HG03280 (cell line): ENCODE results near the gene NDP.
"Not testable (repeated sequence)": the region's sequence is repeated elsewhere in the genome, so short reads cannot be mapped to it uniquely, and the experiment has no call there.

ENCODE experiments used
- ATAC-seq: cut with Tn5 transposase; IDR thresholded peaks from one replicate; pipeline ENCODE4 v1.9.1; 2021; ENCODE audit warnings: mild to moderate bottlenecking, moderate library complexity; ENCODE audit not compliant: unreplicated experiment

The NDP gene

DNA sequence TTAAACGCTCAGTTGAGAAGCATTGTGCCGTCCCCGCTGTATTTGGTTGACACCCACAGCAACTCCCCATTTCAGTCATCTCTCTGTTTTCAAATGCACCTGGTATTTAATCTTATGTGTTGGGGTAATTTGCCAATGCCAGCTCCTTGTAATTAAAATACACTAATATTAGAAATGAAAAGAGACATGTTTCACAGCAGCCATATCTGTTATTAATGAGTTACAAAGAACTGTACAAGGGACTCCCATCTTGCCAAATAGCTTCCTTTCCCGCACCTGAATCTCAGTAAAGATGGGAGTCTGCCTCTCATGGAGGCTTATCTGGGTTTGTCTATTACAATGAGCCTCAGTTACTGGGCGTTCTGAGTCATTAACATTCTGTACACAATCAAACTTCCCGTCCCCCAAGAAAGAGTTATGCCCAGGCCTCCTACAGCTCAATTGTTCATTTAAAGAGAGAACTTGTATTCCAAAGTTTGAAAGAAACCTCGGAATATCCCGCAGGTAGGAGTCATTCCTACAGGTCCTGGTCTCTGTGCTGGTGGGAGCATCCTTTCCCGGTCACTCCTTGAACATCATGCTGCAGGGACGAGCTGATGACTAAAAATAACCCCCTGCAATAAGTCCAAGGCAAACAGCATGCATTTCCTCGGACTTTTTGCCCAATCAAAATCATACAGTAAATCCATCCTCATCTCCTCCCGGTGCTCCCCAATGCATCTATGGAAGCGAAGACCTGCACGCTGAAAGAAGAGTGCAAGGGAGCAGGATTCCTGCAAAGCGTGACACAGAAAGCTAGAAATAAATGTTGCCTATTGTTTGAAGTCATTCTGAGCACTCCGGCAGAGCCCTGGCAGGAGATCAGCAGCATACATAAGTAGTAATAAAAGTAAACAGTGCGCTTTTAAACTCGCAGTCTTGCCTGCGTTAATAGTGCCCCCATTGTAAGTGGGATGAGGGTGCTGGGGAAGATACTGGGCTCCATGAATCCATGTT, 926 bp downstream of the NDP start:
- no peak for ATAC-seq

DNA sequence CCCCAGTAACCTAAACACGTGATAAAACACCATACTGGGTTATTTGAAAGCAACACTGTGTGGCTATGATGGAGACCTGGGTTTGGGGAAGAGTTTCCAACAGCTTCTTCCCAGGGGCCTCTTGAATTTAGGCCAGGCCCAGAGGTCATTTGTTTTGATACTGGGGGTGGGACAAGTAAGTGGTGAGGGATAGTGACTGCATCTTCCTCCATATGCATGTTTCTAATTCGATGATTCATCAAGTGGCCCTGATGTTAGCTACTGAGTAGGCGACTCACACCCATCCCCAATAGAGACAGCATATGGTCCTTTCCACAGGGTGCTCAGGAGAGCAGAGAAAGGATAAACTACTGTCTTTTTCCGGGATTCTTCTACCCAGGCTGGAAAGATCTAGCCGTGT, 2.7 kb downstream of the NDP start:
- no peak for ATAC-seq

DNA sequence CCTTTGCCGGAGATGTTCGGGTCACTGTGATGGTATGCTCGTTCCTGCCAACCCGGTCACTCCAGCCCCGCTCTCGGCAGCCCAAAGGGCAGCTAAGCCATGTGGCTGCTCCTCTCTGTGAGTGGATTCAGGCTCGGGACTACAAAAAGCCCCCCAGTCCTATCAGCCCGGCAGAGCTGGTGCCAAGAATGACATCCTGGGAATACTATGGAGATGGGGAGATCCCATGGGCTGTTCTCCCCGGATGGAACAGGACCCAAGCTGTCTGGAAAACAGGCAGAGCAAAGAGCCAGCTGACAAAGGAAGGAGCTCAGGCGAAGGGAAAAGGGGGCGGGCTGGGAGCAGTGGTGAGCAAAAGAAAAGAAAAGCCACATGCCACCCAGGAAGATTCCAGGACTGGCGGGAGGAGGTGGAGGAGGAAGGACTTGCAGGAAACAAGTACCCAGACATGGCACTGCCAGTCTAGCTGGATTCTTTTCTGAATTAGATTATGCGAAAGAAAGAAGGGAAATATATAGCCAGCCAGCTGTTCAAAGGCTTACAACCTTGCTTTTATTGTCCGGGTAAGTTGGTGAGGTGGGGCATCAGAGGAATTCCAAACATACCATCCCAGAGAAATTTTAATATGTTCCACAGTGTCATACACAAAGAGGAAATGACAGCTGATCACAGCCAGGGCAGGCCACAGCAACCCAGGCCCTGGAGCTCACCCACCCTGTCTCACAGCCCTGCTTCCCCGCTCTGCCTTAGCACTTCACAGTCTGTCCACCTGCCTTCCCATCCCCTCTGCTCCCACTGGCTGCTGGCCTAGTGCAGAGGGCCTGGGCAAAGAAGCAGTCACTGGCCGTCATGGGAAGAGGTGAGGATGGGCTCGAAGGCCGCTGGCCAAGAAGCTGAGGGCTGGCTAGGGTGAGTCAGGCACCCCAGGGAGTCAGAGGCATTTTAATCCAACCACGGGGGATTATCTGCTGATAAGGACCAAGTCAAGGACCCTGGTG, 3.4 kb downstream of the NDP start:
- no peak for ATAC-seq

DNA sequence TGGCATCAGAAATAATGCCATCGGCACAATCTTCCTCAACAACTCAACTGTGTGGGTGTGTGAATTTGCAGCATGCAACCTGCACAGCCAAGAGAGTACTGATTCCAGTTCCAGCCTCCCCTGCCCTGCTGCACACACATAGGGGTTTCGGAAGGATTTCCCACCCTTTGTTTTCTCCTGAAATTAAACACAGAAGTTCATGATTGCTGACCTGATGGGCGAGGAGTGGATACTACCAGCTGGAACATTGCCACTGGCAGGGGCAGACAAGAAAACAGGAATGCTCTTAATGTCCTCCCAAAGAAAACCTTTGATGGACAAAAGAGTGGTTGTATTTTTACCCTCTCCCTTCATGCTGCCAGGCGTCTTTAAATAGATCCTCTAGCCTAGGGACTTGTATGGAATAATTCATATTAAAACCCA, 4.8 kb downstream of the NDP start:
- ATAC-seq: no peak

DNA sequence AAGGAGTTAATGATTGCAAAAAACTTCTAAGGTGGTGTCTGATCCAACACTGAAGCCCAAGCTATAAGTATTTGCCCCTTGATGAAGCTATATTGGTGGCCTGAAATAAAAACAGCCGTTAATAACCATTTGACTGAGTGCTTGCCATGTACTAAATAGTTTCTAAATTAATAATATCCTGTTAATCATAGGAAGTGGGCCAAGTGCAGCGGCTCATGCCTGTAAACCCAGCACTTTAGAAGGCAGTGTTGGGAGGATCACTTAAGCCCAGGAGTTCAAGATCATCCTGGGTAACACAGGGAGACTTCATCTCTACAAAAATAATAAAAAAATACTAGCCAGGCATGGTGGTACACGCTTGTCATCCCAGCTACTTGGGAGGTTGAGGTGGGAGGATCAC, 8.3 kb downstream of the NDP start:
- ATAC-seq: no peak

- ATAC-seq: no peak
Measured at GRCh38 chrX:43963726-43964125, 9.5 kb downstream of the NDP start.

GRCh38 chrX:43962636-43963035, 10.6 kb downstream of the NDP start:
- no peak for ATAC-seq

DNA sequence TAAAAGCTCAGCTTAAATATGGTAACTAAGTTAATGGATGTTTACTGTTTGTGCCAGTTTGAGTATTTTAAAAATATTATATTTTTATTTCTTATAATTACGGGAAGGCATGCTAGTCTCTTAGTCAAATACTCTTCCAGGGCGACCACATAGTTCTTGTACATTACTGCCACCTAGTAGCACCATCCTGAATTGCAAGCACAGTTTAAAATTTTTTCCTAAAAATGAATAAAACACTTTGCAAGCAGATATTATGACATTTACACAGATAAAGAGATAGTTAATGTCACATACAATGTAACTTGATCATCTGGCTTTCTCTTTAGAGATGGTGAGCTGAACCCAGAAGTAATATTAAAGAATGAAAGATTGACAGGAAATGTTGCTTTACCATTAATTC, 11.5 kb downstream of the NDP start:
- no peak for ATAC-seq

DNA sequence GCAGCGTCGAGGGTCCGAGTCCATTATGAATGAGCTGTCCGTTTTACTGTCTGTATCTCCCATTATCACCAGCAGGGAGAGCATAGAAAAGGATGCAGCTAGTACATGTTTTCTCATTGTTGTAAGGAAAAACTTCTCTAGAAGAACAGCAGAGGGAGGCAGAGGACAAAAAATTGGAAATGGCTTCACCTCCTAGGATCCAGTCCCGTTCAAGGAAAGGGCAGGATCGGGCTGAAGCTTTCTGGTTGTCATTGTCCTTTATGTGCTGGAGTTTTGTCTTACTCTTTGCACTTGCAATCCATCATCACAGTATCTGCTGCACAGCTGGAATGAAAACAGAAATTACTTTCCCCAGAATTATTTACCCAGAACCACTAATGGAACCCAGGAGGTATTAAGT, 14.7 kb downstream of the NDP start:
- ATAC-seq: no peak

GRCh38 chrX:43956034-43956433, 17.2 kb downstream of the NDP start:
- no peak for ATAC-seq

- ATAC-seq: no peak
Measured at GRCh38 chrX:43953218-43953617, 20.0 kb downstream of the NDP start.

DNA sequence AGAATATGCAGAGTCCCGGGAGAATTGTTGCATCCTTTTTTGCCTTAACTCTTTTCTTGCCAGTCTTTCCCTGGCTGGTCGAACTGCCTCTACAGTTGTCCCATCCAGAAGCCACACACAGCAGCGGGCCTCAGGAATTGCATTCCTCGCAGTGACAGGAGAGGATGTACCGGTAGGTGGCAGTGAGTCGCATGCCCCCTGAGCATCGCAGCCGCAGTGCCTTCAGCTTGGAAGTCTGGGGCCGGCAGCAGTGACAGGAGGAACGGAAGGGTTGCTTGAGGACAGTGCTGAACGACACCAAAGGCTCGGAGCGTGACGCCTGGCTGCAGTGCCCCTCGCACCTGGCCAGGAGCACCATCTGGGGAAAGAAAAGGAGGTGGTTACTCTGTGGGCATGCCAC, 23.5 kb downstream of the NDP start:
- no peak for ATAC-seq

DNA sequence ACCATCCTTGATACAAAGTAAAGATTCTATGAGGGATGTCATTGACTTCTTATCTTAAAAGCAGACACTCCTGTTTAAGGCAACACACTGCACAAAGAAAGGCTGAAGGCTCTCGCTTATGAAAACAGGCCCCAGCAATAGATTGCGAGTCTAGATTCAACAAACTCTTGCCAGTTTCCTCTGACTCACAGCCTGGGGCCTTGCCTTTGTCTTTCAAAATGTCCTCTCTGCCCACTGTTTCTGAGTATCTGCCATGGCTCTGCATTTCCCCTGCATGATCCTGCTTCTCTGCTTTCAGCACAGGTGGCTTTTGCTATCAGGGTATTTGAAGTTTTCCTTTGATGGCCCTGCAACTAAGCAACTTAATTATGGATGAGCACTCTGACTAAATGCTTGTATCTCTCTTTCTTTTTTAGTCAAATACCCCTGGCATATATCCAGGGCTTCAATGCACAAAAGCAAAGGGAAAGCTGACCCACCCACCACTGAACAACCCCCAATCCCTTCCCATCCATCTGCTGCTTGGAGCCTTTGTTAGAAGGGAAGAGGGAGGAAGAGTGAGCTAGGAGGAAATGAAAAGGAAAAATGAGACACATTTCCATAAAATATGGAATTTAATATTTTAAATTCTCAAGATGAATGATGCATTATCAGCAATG, 32.2 kb downstream of the NDP start:
- ATAC-seq: no peak

- no peak for ATAC-seq
Measured at GRCh38 chrX:43939187-43939926, 33.8 kb downstream of the NDP start.

- ATAC-seq: not testable (repeated sequence)
Measured at GRCh38 chrX:43922032-43922431, 51.2 kb downstream of the NDP start.

DNA sequence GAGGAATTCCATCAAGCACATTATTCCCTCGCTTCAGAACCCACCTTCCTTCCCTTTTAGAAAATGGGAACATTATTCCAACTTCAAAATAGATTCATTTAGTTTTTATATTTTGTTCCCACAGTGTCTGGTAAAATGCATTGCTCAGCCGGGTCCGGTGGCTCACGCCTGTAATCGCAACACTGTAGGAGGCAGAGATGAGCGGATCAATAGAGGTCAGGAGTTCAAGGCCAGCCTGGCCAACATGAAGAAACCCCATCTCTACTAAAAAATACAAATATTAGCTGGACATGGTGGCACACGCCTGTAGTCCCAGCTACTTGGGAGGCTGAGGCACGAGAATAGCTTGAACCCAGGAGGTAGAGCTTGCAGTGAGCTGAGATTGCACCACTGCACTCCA, 62.4 kb downstream of the NDP start:
- not testable (repeated sequence) for ATAC-seq

- ATAC-seq: no peak
Measured at GRCh38 chrX:43910012-43910411, 63.2 kb downstream of the NDP start.

GRCh38 chrX:43909141-43909540, 64.0 kb downstream of the NDP start:
- ATAC-seq: no peak

DNA sequence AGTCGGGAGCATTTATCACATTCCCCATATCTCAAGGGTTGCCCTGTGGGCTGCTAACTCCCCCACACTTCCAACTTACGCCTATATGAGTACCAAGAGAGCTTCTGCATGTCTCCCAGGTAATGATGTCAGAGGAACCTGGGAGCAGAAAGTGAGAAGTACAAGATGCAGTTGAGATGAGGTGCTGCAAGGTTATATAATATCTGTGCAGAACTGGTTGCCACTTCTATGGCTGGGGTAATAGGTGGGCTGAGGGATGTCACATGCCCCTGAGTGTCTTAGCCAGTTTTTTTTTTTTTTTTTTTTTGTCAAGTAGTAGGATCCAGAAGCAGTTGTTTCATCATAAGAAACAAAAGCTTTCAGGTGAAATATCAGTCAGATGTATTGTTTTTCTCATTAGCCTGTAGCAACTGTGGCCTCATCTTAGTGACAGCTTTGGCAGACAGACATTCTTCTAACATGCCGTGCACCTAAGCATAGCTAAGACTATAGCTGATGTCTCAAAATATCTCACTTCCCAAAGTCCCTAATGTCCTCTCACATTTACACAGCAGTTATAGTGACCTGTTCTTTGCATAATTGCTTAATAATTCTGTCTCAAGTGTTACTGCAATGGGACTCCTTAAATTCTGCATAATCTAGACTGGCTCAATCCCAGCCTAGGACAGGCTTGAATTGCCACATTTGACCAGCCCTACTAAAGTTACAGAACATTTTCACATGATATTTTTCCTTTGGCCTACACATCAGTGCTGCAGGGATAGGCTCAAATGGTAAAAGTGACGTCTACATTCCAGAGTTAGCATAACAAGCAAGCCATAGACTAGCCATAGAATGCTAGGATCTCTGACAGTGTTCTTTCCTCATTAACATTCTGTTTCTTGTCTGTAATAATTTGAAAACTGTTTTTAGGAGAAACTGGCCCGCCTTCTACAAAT, 73.0 kb downstream of the NDP start:
- no peak for ATAC-seq
